ENCODE results near the gene PDXDC1.
A peak's percentile ranks its signal among the peaks of the same experiment; 100 is the strongest.
"Not testable (repeated sequence)": the region's sequence is repeated elsewhere in the genome, so short reads cannot be mapped to it uniquely, and the experiment has no call there.

The PDXDC1 gene

DNA sequence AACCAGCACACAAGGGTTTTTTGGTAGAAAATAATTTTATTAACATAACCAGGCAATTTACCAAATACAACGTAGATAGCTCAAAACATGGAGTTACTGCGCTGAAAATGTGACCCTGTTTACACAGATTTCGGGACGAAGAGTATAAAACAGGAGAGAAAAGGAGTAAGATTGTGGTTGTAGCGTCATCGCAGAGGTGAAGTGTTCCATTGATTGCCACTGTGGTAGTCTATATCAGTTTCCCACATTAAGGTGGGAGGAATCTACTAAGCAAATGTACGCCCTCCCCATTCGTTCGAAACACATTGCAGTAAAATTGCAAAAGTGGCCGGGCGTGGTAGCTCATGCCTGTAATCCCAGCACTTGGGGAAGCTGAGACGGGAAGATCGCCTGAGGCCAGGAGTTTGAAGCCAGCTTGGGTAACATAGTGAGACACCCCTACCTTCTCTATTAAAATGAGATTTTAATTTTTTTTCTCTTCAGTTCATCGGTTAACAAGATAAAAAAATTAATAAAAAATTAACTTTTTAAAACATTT, 972 bp upstream of the PDXDC1 start:
- POLR2A ChIA-PET; DNase-seq (ENCODE audit: low read depth, low spot score); CTCF ChIA-PET: not testable (repeated sequence)
- peak overlapping the region; percentile 87 for H3K4me3 ChIP-seq (ENCODE audit: low read depth, low read length)

DNA sequence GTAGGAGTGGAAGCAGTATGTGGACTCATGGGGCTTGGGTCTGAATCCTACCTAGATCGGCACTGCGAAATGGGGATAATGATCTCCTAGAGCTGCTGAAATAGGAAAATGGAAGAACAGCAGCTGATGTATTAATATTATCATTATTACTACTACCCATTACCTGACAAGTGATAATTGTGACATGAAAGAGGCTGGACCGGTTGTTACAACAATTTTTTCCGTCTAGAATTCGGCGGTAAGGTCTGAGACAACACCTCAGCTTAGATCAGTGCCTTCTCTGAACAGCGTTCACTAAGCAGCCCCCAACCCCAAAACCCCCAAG, 533 bp upstream of the PDXDC1 start:
- CTCF ChIA-PET; POLR2A ChIA-PET; DNase-seq (ENCODE audit: low read depth, low spot score): not testable (repeated sequence)
- peak overlapping the region; percentile 87 for H3K4me3 ChIP-seq (ENCODE audit: low read depth, low read length)

DNA sequence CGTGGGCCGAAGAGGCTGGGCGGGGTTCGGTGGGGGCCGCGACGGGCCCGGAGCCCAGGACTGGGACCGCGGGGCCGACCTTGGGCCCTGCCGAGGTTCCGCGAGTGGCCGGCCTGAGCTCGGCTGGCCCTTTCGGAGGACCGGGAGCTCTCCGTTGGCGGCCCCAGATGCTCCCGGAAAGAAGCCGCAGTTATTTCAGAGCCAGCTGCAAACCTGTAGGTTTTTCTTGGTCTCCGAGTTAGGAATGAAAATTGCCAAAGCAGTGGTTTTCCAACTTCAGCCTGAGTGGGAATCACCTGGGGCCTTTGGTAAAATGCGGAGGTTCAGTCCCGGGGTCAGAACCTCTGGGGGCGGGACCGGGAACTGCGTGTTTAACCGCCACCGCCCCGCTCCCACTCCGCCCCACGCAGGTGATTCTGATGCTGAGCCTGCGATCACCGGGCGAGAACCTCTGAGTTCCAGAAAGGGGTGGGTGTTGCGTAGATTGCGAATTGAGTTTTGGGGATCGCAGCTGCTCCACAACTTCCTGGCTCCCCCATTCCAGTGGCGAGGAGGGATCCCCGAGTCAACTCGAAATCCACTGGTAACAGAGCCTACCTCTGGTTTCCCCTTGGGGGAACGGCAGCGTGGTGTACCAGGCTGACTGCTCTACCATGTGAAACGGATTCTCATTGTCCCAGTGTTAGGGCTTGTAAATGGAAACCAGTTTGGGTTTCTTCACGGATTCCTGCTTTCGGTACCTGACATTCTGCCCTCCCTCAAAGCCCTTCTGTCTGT, 780 bp downstream of the PDXDC1 start:
- CTCF ChIA-PET; DNase-seq (ENCODE audit: low read depth, low spot score); POLR2A ChIA-PET: not testable (repeated sequence)
- peak overlapping the region; percentile 87 for H3K4me3 ChIP-seq (ENCODE audit: low read depth, low read length)

DNA sequence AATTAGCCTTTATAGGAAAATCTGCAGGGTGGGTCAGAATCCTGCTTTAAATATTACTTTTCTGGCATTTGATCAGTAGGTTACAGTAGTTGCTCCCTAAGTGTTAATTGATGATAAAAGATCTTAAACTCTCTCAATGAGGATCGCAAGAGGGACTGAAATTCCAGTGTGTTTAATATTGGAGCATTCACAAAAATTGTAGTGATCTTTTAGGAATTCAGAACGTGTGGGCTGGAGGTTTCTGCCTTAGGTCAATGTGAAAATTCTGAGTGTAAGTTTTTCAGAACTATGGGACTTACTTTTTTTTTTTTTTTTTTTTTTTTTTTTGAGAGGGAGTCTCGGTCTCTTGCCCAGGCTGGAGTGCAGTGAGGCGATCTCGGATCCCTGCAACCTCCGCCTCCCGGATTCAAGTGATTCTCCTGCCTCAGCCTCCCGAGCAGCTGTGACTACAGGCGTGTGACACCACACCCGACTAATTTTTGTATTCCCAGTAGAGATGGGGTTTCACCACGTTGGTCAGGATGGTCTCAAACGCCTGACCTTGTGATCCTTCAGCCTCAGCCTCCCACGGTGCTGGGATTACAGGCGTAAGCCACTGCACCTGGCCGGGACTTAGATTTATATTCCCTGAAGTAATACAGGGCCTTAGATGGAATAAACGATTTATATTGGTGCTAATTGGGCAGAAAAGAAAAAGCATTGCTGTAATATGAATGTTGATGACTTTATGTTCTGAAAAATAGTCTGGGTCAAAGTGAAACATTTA, 2.3 kb downstream of the PDXDC1 start:
- H3K4me3 ChIP-seq (ENCODE audit: low read depth, low read length); CTCF ChIA-PET; DNase-seq (ENCODE audit: low read depth, low spot score); POLR2A ChIA-PET: not testable (repeated sequence)

DNA sequence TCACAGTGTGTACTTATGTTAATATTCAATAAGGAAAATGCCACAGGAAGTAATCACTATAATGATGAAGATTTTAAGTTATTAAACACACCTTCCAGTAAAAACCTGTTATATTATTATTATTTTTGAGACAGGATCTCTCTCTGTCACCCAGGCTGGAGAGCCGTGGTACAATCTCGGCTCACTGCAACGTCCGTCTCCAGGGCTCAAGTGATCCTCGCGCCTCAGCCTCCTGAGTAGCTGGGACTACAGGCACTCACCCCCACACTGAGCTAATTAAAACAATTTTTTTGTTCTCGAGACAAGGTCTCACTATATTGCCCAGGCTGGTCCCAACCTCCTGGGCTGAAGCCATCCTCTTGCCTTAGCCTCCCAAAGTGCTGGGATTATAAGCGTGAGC, 3.5 kb downstream of the PDXDC1 start:
- CTCF ChIA-PET; DNase-seq (ENCODE audit: low read depth, low spot score); POLR2A ChIA-PET; H3K4me3 ChIP-seq (ENCODE audit: low read depth, low read length): not testable (repeated sequence)

DNA sequence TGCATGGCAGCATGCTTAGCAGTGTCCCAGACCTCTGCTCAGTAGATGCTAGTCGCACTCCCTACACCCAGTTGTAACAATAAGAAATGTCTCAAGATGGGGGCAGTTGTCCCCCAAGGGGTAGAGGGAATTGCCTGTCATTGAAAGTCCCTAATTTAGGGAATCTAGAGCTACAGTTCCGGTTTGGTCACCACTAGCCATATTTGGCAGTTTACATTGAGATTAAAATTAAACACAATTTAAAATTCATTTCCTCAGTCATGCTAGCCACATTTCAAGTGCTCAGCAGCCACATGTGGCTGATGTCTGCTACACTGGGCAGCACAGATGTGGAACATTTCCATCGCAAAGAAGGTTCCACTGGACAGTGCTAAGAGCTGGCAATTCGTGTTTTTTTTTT, 4.1 kb downstream of the PDXDC1 start:
- CTCF ChIA-PET; DNase-seq (ENCODE audit: low read depth, low spot score); H3K4me3 ChIP-seq (ENCODE audit: low read depth, low read length); POLR2A ChIA-PET: not testable (repeated sequence)

DNA sequence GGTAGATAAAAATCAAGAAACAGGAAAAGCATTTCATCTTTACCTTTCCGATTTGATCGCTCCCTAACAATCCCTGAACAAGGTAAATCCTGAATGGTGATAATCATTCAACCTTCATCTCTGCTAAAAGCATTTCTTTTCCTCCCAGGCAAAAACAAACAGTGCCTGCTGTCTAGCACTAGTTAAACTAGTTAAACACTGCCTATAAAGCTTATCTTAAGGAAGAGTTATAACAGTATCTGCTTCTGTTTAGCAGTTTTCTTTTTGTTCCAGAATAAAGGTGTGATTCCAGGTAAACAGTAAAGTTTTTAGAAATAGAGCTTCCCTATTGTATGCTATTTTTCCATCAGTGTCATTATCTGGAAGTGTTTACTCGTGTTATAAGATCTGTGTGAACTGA, 6.4 kb downstream of the PDXDC1 start:
- DNase-seq (ENCODE audit: low read depth, low spot score); POLR2A ChIA-PET; CTCF ChIA-PET; H3K4me3 ChIP-seq (ENCODE audit: low read depth, low read length): not testable (repeated sequence)

DNA sequence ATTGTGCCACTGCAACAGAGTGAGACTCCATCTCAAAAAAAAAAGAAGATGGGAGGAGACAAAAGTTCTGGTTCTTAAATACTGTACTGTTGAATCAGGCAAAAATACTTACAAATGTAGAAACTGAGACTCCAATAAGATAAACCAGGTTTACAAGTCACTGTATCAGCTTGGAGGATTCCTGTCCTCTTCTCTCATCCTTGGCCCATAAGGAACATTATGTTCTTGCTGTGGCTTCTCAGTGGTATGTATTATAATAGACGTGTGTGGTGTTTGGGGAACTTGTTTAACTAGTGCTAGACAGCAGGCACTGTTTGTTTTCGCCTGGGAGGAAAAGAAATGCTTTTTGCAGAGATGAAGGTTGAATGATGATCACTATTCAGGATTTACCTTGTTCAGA, 7.7 kb downstream of the PDXDC1 start:
- peak; percentile 7 for DNase-seq (ENCODE audit: low read depth, low spot score)
- CTCF ChIA-PET; POLR2A ChIA-PET; H3K4me3 ChIP-seq (ENCODE audit: low read depth, low read length): not testable (repeated sequence)

DNA sequence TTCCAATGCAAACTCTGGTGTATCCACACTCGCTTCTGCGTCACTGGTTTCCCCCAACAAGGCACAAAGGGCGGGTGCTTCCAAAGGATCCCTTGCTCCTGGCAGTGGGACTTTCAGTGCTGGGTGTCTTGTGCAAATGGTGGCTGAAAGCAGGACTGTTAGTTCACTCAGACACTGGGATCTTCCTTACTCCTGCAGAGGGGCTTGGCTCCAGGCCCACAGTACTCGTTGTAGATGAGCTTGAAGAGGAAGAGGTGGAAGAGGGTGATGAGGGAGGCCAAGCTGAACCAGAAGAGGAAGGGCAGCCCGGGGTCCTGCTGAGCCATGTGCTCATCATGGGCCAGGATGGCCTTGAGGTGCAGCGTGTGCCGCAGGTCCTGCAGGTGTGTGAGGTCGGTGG, 13.3 kb downstream of the PDXDC1 start:
- H3K4me3 ChIP-seq (ENCODE audit: low read depth, low read length); POLR2A ChIA-PET; CTCF ChIA-PET; DNase-seq (ENCODE audit: low read depth, low spot score): not testable (repeated sequence)

DNA sequence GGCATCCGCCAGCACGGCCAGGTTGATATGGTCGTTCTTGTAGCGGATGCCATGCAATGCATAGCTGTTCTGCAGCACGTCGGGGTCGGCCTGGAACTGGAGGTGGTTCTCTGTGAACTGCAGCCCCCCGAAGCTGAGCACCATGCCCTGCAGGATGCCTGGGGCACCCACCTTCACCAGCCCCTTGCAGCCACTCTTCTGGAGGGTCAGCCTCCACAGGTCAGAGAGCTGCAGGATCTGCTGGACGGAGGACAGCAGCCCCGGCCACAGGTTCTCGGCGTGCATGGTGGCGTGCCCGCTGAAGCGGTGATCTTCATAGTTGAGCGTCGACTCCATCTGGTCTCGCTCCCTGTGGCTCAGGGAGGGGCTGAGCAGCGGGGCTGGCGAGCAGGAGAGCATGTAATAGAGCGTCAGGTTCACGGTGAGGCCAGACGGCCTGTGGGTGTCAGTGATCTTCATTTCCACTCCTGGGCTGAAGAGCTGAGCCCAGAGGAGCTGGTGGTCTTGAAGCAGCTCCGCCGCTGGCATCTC, 13.9 kb downstream of the PDXDC1 start:
- DNase-seq (ENCODE audit: low read depth, low spot score); CTCF ChIA-PET; POLR2A ChIA-PET; H3K4me3 ChIP-seq (ENCODE audit: low read depth, low read length): not testable (repeated sequence)

DNA sequence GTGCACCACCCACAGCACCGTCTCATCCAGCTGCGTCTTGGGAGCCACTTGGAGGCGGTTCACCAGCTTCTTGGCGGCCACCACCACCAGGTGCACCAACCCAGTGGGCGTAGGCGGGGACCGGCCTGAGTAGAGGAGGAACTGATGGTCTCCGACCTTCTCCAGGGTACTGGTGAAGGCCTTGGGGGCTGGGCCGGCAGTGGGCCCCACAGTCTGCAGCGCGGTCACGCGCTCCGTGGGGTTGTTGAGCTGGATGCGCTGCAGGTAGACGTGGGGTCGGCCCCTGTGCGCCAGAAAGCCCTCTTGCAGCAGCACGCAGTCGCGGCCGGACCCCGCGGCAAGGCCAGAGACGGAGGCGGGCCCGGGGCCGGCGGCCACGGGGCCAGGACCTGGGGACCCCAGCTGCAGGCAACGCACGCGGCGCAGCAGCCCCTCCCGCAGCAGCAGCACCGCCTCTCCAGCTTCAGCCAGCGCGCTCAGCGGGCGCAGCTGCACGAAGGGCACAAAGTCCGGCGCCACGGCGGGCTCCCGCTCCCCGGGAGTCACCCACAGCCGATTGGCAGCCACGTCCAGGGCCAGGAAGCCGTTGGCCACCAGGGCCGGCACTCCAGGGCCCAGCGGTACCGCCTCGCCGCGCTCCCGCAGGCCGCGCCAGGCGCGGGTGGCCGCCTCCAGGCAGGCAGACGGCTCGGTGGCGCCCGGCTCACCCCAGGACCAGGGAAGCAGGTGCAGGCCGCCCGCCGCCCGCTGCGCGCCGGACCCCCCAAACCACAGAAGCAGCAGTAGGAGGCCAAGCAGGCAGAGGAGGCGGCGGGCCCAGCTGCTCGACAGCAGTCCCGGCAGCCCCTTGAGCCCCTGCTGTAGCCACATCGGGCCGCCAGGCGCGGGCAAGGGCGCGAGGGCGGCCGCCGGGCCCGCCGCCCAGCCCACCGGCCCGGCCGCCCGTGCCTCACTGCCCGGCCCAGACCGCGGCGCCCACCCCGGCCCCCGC, 14.8 kb downstream of the PDXDC1 start:
- CTCF ChIA-PET; DNase-seq (ENCODE audit: low read depth, low spot score); POLR2A ChIA-PET; H3K4me3 ChIP-seq (ENCODE audit: low read depth, low read length): not testable (repeated sequence)

DNA sequence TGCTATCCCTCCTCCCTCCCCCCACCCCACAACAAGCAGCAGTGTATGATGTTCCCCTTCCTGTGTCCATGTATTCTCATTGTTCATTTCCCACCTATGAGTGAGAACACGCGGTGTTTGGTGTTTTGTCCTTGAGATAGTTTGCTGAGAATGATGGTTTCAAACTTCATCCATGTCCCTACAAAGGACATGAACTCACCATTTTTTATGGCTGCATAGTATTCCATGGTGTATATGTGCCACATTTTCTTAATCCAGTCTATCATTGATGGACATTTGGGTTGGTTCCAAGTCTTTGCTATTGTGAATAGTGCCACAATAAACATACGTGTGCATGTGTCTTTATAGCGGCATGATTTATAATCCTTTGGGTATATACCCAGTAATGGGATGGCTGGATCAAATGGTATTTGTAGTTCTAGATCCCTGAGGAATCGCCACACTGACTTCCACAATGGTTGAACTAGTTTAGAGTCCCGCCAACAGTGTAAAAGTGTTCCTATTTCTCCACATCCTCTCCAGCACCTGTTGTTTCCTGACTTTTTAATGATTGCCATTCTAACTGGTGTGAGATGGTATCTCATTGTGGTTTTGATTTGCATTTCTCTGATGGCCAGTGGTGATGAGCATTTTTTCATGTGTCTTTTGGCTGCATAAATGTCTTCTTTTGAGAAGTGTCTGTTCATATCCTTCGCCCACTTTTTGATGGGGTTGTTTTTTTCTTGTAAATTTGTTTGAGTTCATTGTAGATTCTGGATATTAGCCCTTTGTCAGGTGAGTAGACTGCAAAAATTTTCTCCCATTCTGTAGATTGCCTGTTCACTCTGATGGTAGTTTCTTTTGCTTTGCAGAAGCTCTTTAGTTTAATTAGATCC, 18.7 kb downstream of the PDXDC1 start:
- CTCF ChIA-PET; POLR2A ChIA-PET; DNase-seq (ENCODE audit: low read depth, low spot score); H3K4me3 ChIP-seq (ENCODE audit: low read depth, low read length): not testable (repeated sequence)

DNA sequence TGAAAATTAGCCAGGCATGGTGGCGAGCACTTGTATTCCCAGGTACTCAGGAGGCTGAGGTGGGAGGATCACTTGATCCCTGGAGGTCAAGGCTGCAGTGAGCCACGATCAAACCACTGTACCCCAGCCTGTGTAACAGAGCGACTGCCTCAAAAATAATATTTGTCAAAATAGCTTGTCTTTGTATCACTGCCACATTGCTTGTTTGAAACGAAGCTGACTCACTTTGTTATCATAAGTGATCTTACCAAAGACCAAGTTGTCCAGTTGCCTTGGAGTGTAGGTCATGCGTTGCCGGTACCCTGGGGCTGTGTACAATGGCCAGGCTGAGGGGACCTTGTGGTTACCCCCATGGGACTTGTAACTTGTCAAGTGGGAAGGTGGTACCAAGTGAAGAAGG, 21.9 kb downstream of the PDXDC1 start:
- CTCF ChIA-PET, result interaction anchor here (1.0 kb wide), 2 partner anchors 14 to 42 kb away, joined by 3 to 4 read pairs; no protein-coding TSS in a partner anchor
- POLR2A ChIA-PET; DNase-seq (ENCODE audit: low read depth, low spot score): not testable (repeated sequence)

DNA sequence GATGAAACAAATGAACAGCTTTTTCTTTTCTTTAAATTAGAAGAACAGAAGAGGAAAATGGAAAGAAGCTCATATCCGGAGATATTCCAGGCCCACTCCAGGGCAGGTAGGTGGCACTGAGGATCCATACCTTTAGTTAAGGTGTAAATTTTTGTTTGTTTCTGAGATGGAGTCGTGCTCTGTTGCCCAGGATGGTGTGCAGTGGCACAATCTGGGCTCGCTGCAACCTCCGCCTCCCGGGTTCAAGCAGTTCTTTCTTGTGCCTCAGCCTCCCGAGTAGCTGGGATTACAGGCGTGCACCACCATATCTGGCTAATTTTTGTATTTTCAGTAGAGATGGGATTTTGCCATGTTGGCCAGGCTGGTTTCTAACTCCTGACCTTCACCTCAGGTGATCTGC, 23.5 kb downstream of the PDXDC1 start:
- CTCF ChIA-PET; POLR2A ChIA-PET; H3K4me3 ChIP-seq (ENCODE audit: low read depth, low read length); DNase-seq (ENCODE audit: low read depth, low spot score): not testable (repeated sequence)

More for the DNA sequence above, 21.9 kb downstream of the PDXDC1 start:
- not testable (repeated sequence) for H3K4me3 ChIP-seq (ENCODE audit: low read depth, low read length)

DNA sequence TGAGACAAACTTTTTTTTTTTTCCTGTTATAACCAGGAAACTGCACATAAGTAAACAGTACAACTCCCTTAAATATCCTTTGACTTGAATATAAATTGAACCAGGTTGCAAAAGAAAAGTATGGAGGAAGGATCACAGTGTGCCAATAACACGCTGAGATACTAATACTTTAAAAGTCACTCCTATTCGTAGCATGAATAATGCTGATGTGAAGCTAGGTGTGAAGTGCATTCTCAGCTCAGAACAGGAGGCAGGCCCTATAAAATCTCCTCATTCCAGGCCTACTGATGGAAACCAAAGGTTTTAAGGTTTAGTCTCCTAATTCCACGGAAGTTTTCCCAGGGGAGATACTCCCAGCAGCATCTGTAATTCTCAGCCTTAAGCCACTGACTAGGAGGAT, 25.0 kb downstream of the PDXDC1 start:
- DNase-seq (ENCODE audit: low read depth, low spot score); POLR2A ChIA-PET; CTCF ChIA-PET; H3K4me3 ChIP-seq (ENCODE audit: low read depth, low read length): not testable (repeated sequence)

Measured in AG04449 (cell line).